GM11168 (cell line): ENCODE measurements around the gene FGF1.

Source experiments
- in situ Hi-C: fragments of 300-500 bp; cut with MboI; formaldehyde crosslinking; loops from one replicate; pipeline ENCODE4 v1.12.0; 2022; ENCODE audit warnings: low sequenced_read_pairs; ENCODE audit not compliant: unreplicated experiment

Gene FGF1

GRCh38 chr5:142685418-142686209 lies at the start of gene FGF1:
Gene FGF1 (minus strand): TSS chr5:142686090. CDS start chr5:142614127, 71,963 bp downstream.
- in situ Hi-C loops, result no loop called here

GRCh38 chr5:142727735-142728047 lies 41.8 kb upstream of the FGF1 start:
- in situ Hi-C loops, result no loop called here

GRCh38 chr5:142726188-142726731 lies 40.4 kb upstream of the FGF1 start:
- in situ Hi-C loops, result no loop called here

- in situ Hi-C loops, result no loop called here
These were observed 39.6 kb upstream of the FGF1 start for GRCh38 chr5:142725231-142726187.

- in situ Hi-C loops, result no loop called here
These were observed 38.9 kb upstream of the FGF1 start for GRCh38 chr5:142724821-142725220.

GRCh38 chr5:142722896-142723295 lies 37.0 kb upstream of the FGF1 start:
- in situ Hi-C loops, result no loop called here

- in situ Hi-C loops, result no loop called here
These were observed 36.3 kb upstream of the FGF1 start for GRCh38 chr5:142722146-142722545.

GRCh38 chr5:142720641-142721271 lies 34.9 kb upstream of the FGF1 start:
- in situ Hi-C loops, result no loop called here

- in situ Hi-C loops, result no loop called here
These were observed 34.0 kb upstream of the FGF1 start for GRCh38 chr5:142719836-142720370.

- in situ Hi-C loops, result no loop called here
These were observed 31.8 kb upstream of the FGF1 start for GRCh38 chr5:142717582-142718215.

GRCh38 chr5:142716963-142717362 lies 31.1 kb upstream of the FGF1 start:
- in situ Hi-C loops, result no loop called here

GRCh38 chr5:142715291-142715690 lies 29.4 kb upstream of the FGF1 start:
- in situ Hi-C loops, result no loop called here

- in situ Hi-C loops, result no loop called here
These were observed 27.3 kb upstream of the FGF1 start for GRCh38 chr5:142713121-142713706.

- in situ Hi-C loops, result no loop called here
These were observed 17.3 kb upstream of the FGF1 start for GRCh38 chr5:142703153-142703552.

GRCh38 chr5:142701673-142702311 lies 15.9 kb upstream of the FGF1 start:
- in situ Hi-C loops, result no loop called here

GRCh38 chr5:142700566-142700965 lies 14.7 kb upstream of the FGF1 start:
- in situ Hi-C loops, result no loop called here

- in situ Hi-C loops, result no loop called here
These were observed 13.4 kb upstream of the FGF1 start for GRCh38 chr5:142699184-142699720.

GRCh38 chr5:142698447-142699183 lies 12.7 kb upstream of the FGF1 start:
- in situ Hi-C loops, result no loop called here
